SK-N-SH treated with all-trans-retinoic acid at 6 μM for 48 hours (cell line): Measurements from ENCODE around the gene SREBF1.

Source experiments
- ATAC-seq: fragments of 200-7000 bp; cut with Tn5 transposase; 3 replicates; pipeline ENCODE4 v1.9.1; 2020; ENCODE audit warnings: mild to moderate bottlenecking, moderate library complexity
- ARNTL ChIP-seq: fragments of 450-650 bp; formaldehyde crosslinking; IDR thresholded peaks from 2 replicates; pipeline ENCODE4 v1.5.0; 2020; ENCODE audit warnings: low read depth, mild to moderate bottlenecking, moderate library complexity, borderline replicate concordance
- BACH2 ChIP-seq: fragments of 250-450 bp; sonication (Bioruptor Pico); IDR thresholded peaks from 2 replicates; pipeline ENCODE4 v1.9.0; 2021; ENCODE audit warnings: mild to moderate bottlenecking, borderline replicate concordance
- CREB5 ChIP-seq: fragments of 250-450 bp; sonication (Bioruptor Pico); IDR thresholded peaks from 2 replicates; pipeline ENCODE4 v1.5.1; 2020; ENCODE audit warnings: low read depth, mild to moderate bottlenecking, moderate library complexity
- CSDC2 ChIP-seq: fragments of 250-450 bp; sonication (Bioruptor Pico); IDR thresholded peaks from 2 replicates; pipeline ENCODE4 v1.5.0; 2020; ENCODE audit warnings: mild to moderate bottlenecking, moderate library complexity
- ESRRG ChIP-seq: fragments of 250-450 bp; sonication (Bioruptor Pico); IDR thresholded peaks from 2 replicates; pipeline ENCODE4 v1.6.1; 2021; ENCODE audit warnings: mild to moderate bottlenecking
- GLIS3 ChIP-seq: fragments of 250-450 bp; sonication (Bioruptor Pico); IDR thresholded peaks from 2 replicates; pipeline ENCODE4 v1.5.0; 2020; ENCODE audit warnings: mild to moderate bottlenecking, moderate library complexity
- ISL1 ChIP-seq: fragments of 250-450 bp; sonication (Bioruptor Pico); IDR thresholded peaks from 2 replicates; pipeline ENCODE4 v2.1.2; 2022; ENCODE audit warnings: mild to moderate bottlenecking, moderate library complexity
- OSR1 ChIP-seq: fragments of 250-450 bp; sonication (Bioruptor Pico); IDR thresholded peaks from 2 replicates; pipeline ENCODE4 v1.8.0; 2022; ENCODE audit warnings: moderate library complexity, mild to moderate bottlenecking, inconsistent platforms
- PATZ1 ChIP-seq: fragments of 250-450 bp; sonication (Bioruptor Pico); IDR thresholded peaks from 2 replicates; pipeline ENCODE4 v1.8.0; 2020; ENCODE audit warnings: mild to moderate bottlenecking, moderate library complexity, borderline replicate concordance
- PPARA ChIP-seq: fragments of 250-450 bp; sonication (Bioruptor Pico); IDR thresholded peaks from 2 replicates; pipeline ENCODE4 v1.5.0; 2020; ENCODE audit warnings: mild to moderate bottlenecking, borderline replicate concordance
- RARB ChIP-seq: fragments of 250-450 bp; sonication (Bioruptor Pico); IDR thresholded peaks from 2 replicates; pipeline ENCODE4 v1.8.0; 2021; ENCODE audit warnings: mild to moderate bottlenecking, moderate library complexity
- SNAI2 ChIP-seq: fragments of 250-450 bp; sonication (Bioruptor Pico); IDR thresholded peaks from 2 replicates; pipeline ENCODE4 v1.5.0; 2020; ENCODE audit warnings: mild to moderate bottlenecking, moderate library complexity
- TCF4 ChIP-seq: fragments of 250-450 bp; sonication (Bioruptor Pico); IDR thresholded peaks from 2 replicates; pipeline ENCODE4 v1.8.0; 2021; ENCODE audit warnings: mild to moderate bottlenecking, moderate library complexity, borderline replicate concordance
- TOX ChIP-seq: fragments of 250-450 bp; sonication (Bioruptor Pico); IDR thresholded peaks from 2 replicates; pipeline ENCODE4 v1.8.0; 2021; ENCODE audit warnings: mild to moderate bottlenecking, moderate library complexity, borderline replicate concordance
- ZC3H10 ChIP-seq: fragments of 250-450 bp; sonication (Bioruptor Pico); IDR thresholded peaks from 2 replicates; pipeline ENCODE4 v1.5.1; 2021; ENCODE audit warnings: mild to moderate bottlenecking, moderate library complexity
- ZFP3 ChIP-seq: fragments of 250-450 bp; sonication (Bioruptor Pico); IDR thresholded peaks from 2 replicates; pipeline ENCODE4 v1.5.0; 2020; ENCODE audit warnings: mild to moderate bottlenecking, moderate library complexity
- ZFP30 ChIP-seq: fragments of 450-650 bp; formaldehyde crosslinking; IDR thresholded peaks from 2 replicates; pipeline ENCODE4 v1.5.0; 2022; ENCODE audit warnings: mild to moderate bottlenecking, moderate library complexity
- ZNF565 ChIP-seq: fragments of 450-650 bp; formaldehyde crosslinking; conservative IDR thresholded peaks from 2 replicates; pipeline ENCODE4 v1.5.0; 2020; ENCODE audit warnings: low read depth, mild to moderate bottlenecking, moderate library complexity
- ZNF70 ChIP-seq: fragments of 450-650 bp; formaldehyde crosslinking; IDR thresholded peaks from 2 replicates; pipeline ENCODE4 v1.5.0; 2020; ENCODE audit warnings: mild to moderate bottlenecking, moderate library complexity
- ZNF8 ChIP-seq: fragments of 450-650 bp; formaldehyde crosslinking; IDR thresholded peaks from 2 replicates; pipeline ENCODE4 v1.5.0; 2020; ENCODE audit warnings: mild to moderate bottlenecking, moderate library complexity
- TF ChIP-seq, protein P1 (sequence below): fragments of 250-450 bp; sonication (Bioruptor Pico); IDR thresholded peaks from 2 replicates; pipeline ENCODE4 v1.5.0; 2020; ENCODE audit warnings: mild to moderate bottlenecking, moderate library complexity
- TF ChIP-seq, protein P2 (sequence below): fragments of 250-450 bp; sonication (Bioruptor Pico); IDR thresholded peaks from 2 replicates; pipeline ENCODE4 v1.5.1; 2021; ENCODE audit warnings: mild to moderate bottlenecking, moderate library complexity
- TF ChIP-seq, protein P3 (sequence below): fragments of 250-450 bp; sonication (Bioruptor Pico); IDR thresholded peaks from 2 replicates; pipeline ENCODE4 v1.8.0; 2021; ENCODE audit warnings: low read depth, mild to moderate bottlenecking, moderate library complexity, borderline replicate concordance

SREBF1 gene

DNA sequence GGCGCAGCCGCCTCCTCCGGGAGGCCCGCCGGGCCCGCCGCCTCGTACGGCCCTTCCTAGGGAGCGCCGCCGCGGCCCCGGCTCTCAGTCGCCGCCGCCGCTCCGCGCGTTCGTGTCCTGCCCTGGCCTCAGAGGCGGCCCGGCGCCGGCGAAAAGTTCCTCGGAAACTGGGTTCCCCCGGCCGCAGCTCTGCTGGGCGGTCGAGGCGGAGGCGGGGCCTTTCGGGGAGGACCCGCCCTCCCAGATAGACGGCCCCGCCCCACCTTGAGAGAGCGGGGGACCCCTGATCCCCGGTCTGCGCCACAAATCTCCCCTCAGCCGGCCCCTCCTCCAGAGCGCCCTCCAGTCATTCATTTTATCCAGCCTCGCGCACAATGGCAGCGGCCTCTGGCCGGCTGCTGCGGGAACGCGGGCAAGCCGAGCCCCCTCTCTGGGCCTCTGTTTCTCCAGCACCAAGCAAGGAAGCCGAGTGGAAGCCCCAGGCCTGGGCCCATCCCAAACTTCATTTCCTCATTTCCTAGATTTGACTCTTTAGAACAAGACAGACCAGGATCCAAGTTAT lies at the start of gene SREBF1:
Gene SREBF1, minus strand, starts transcription at position 169 of the 562 bp plus-strand sequence. CDS start 169 bp downstream, outside the sequence.
- TF ChIP-seq ZFP30 (CRISPR knock-in tag) (no peak), CSDC2 (CRISPR knock-in tag) (no peak), ZFP3 (CRISPR knock-in tag) (no peak), RARB (CRISPR knock-in tag) (no peak), PPARA (no peak), TCF4 (no peak), ZNF565 (no peak), ISL1 (CRISPR knock-in tag) (no peak), ZNF8 (no peak), BACH2 (CRISPR knock-in tag) (no peak), ZC3H10 (no peak), ESRRG (no peak), CREB5 (CRISPR knock-in tag) (no peak), GLIS3 (CRISPR knock-in tag) (no peak; the same call in 1 of the 2 replicates), OSR1 (CRISPR knock-in tag) (no peak), PATZ1 (CRISPR knock-in tag) (no peak)
- TF ChIP-seq, protein P1, sequence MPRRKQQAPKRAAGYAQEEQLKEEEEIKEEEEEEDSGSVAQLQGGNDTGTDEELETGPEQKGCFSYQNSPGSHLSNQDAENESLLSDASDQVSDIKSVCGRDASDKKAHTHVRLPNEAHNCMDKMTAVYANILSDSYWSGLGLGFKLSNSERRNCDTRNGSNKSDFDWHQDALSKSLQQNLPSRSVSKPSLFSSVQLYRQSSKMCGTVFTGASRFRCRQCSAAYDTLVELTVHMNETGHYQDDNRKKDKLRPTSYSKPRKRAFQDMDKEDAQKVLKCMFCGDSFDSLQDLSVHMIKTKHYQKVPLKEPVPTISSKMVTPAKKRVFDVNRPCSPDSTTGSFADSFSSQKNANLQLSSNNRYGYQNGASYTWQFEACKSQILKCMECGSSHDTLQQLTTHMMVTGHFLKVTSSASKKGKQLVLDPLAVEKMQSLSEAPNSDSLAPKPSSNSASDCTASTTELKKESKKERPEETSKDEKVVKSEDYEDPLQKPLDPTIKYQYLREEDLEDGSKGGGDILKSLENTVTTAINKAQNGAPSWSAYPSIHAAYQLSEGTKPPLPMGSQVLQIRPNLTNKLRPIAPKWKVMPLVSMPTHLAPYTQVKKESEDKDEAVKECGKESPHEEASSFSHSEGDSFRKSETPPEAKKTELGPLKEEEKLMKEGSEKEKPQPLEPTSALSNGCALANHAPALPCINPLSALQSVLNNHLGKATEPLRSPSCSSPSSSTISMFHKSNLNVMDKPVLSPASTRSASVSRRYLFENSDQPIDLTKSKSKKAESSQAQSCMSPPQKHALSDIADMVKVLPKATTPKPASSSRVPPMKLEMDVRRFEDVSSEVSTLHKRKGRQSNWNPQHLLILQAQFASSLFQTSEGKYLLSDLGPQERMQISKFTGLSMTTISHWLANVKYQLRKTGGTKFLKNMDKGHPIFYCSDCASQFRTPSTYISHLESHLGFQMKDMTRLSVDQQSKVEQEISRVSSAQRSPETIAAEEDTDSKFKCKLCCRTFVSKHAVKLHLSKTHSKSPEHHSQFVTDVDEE = no peak
- TF ChIP-seq, protein P2, sequence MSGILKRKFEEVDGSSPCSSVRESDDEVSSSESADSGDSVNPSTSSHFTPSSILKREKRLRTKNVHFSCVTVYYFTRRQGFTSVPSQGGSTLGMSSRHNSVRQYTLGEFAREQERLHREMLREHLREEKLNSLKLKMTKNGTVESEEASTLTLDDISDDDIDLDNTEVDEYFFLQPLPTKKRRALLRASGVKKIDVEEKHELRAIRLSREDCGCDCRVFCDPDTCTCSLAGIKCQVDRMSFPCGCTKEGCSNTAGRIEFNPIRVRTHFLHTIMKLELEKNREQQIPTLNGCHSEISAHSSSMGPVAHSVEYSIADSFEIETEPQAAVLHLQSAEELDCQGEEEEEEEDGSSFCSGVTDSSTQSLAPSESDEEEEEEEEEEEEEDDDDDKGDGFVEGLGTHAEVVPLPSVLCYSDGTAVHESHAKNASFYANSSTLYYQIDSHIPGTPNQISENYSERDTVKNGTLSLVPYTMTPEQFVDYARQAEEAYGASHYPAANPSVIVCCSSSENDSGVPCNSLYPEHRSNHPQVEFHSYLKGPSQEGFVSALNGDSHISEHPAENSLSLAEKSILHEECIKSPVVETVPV (CRISPR knock-in tag) = no peak
- TF ChIP-seq, protein P3, sequence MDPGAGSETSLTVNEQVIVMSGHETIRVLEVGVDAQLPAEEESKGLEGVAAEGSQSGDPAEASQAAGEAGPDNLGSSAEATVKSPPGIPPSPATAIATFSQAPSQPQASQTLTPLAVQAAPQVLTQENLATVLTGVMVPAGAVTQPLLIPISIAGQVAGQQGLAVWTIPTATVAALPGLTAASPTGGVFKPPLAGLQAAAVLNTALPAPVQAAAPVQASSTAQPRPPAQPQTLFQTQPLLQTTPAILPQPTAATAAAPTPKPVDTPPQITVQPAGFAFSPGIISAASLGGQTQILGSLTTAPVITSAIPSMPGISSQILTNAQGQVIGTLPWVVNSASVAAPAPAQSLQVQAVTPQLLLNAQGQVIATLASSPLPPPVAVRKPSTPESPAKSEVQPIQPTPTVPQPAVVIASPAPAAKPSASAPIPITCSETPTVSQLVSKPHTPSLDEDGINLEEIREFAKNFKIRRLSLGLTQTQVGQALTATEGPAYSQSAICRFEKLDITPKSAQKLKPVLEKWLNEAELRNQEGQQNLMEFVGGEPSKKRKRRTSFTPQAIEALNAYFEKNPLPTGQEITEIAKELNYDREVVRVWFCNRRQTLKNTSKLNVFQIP (CRISPR knock-in tag) = no peak
- peak; percentile 21 for ATAC-seq

DNA sequence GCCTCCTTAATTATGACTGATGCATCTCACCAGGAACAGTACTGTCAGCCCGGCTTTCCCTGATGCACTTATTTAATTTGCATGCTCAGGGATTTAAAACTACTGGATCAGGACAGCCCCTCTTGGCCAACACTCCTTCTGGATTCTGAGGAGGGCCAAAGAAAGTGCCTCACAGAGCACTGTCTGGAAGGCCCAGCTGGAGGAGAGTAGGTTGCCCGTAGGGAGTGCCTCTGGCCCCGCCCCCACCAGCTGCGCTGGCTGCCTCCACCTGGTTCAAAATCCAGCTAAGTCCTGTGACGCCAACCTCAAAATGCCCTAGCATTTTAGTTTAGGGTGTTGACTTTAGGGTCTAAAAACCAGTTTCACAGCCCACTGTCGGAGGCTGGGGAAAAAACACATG lies 49.4 kb upstream of the SREBF1 start:
- no peak for ATAC-seq
- no peak for TF ChIP-seq ZC3H10
- no peak for TF ChIP-seq ZNF70
- no peak for TF ChIP-seq ZNF8
- TF ChIP-seq ESRRG = no peak
- TF ChIP-seq, protein P2 (CRISPR knock-in tag) = no peak
- TF ChIP-seq, protein P3 (CRISPR knock-in tag) = no peak
- no peak for TF ChIP-seq ARNTL (CRISPR knock-in tag)
- TF ChIP-seq TOX (CRISPR knock-in tag) = no peak
- TF ChIP-seq ZNF565 = no peak
- TF ChIP-seq, protein P1 = no peak
- no peak for TF ChIP-seq CSDC2 (CRISPR knock-in tag)
- TF ChIP-seq SNAI2 = no peak
- no peak for TF ChIP-seq ISL1 (CRISPR knock-in tag)
- no peak for TF ChIP-seq OSR1 (CRISPR knock-in tag)
- TF ChIP-seq ZFP30 (CRISPR knock-in tag) = no peak
